ENCODE data around the gene MEG3.

DNA sequence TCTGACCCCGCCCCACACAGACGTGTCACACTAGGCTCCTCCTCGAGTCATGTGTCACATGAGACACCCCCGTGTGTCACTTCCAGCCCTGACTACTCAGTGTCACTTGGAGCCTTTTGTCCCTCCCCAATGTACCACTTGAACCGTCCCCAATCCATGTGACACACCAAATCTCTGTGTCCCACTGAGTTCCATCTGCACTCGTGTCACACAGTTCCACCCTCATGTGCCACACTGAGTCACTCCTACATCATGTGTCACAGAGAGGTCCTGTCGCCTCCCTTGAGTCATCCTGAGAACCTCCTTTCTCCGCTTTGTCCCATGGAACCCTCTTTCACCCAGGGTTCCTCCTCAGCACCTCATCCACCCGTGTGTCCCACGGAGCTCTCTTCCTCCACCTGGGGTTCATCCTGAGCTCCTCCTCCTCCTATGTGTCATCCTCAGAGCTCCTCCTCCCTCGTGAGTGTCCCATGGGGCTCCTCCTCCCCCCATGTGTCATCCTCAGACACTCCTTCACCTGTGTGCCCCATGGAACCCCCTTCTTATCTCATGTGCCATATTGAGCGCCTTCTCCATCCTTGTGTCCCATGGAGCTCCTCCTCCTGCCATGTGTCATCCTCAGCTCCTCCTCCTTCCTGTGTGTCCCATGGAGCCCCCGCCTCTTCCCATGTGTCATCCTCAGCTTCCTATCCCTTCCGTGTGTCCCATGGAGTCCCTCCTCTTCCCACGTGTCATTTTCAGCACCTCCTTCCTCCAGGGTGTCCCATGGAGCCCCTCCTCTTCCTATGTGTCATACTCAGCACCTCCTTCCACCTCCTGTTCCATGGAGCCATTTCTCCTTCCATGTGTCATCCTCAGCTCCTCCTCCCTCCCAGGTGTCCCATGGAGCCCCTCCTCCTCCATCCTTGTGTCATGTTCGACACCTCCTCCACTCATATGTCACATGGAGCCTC, 45.6 kb downstream of the MEG3 start:
- TF ChIP-seq MAX (IDR thresholded peaks at IDR 0.05) (no peak), CHD2 (IDR thresholded peaks at IDR 0.05; ENCODE audit: low read length) (no peak), SP1 (IDR thresholded peaks at IDR 0.05; ENCODE audit: low read depth, low read length) (no peak), EZH2 (IDR thresholded peaks at IDR 0.05; ENCODE audit: low read depth, low read length, severe bottlenecking) (no peak), JUND (IDR thresholded peaks at IDR 0.05; ENCODE audit: low read length) (no peak), CEBPB (IDR thresholded peaks at IDR 0.05; ENCODE audit: low read depth, low read length) (no peak), EP300 (IDR thresholded peaks at IDR 0.05; ENCODE audit: borderline replicate concordance in 1 of 2, low read depth in 2 of 2, low read length in 2 of 2) (no peak), NRF1 (IDR thresholded peaks at IDR 0.05; ENCODE audit: low read depth, low read length) (no peak)
- TF ChIP-seq, protein P1, sequence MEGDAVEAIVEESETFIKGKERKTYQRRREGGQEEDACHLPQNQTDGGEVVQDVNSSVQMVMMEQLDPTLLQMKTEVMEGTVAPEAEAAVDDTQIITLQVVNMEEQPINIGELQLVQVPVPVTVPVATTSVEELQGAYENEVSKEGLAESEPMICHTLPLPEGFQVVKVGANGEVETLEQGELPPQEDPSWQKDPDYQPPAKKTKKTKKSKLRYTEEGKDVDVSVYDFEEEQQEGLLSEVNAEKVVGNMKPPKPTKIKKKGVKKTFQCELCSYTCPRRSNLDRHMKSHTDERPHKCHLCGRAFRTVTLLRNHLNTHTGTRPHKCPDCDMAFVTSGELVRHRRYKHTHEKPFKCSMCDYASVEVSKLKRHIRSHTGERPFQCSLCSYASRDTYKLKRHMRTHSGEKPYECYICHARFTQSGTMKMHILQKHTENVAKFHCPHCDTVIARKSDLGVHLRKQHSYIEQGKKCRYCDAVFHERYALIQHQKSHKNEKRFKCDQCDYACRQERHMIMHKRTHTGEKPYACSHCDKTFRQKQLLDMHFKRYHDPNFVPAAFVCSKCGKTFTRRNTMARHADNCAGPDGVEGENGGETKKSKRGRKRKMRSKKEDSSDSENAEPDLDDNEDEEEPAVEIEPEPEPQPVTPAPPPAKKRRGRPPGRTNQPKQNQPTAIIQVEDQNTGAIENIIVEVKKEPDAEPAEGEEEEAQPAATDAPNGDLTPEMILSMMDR (IDR thresholded peaks at IDR 0.05; ENCODE audit: control extremely low read depth in 1 of 3, insufficient read depth in 1 of 3, low read depth in 1 of 3, low read length in 3 of 3), result no peak

All from H1 (cell line).